B cell (primary cell): ENCODE measurements around the gene ABCA12. TPM values are rescaled to one million over a fixed set of nuclear protein-coding genes. Genes with fewer than 3 reads are reported as not detected.

ENCODE experiments used
- ATAC-seq: fragments of 200-7000 bp; cut with Tn5 transposase; one replicate; pipeline ENCODE4 v1.10.0; 2021; ENCODE audit warnings: low read depth, mild to moderate bottlenecking, moderate number of reproducible peaks, moderate library complexity
- CTCF ChIA-PET: fragments of 350-600 bp; sonication (Branson Sonifier 250); formaldehyde crosslinking; loops from one replicate; lab custom pipeline; 2021; ENCODE audit warnings: antibody characterized with exemption, inconsistent platforms; lab: Charles Lee
- POLR2A ChIA-PET: fragments of 350-600 bp; sonication (Branson Sonifier 250); formaldehyde crosslinking; loops from one replicate; lab custom pipeline; 2021; ENCODE audit warnings: antibody characterized with exemption; lab: Charles Lee
- DNase-seq: peaks from one replicate; pipeline ENCODE4 v3.0.0; 2013
- H2AFZ ChIP-seq: 2 replicates; pipeline ENCODE4 v1.6.1; 2012; ENCODE audit warnings: mild to moderate bottlenecking, low read depth, low read length; ENCODE audit not compliant: insufficient read depth, poor library complexity, severe bottlenecking
- H3K27ac ChIP-seq, 2 donors: 1 replicate in 1 of 2; 2 replicates in 1 of 2; pipeline ENCODE4 v1.5.1; 2012 to 2013; ENCODE audit warnings: low read length in 2 of 2, mild to moderate bottlenecking in 2 of 2, moderate library complexity in 1 of 2
- H3K27me3 ChIP-seq, 4 experiments: fragments of 200-600 bp in 1 of 4; sonication (generic) in 1 of 4; replicated peaks in 1 of 4; 1 replicate in 2 of 4; 2 replicates in 2 of 4; pipeline versions ENCODE4 v1.6.1 to v1.7.0; 2013 to 2016; ENCODE audit warnings: low read length in 3 of 4, mild to moderate bottlenecking in 2 of 4, mixed read lengths in 1 of 4, moderate library complexity in 1 of 4; ENCODE audit not compliant: insufficient read depth in 4 of 4, control insufficient read depth in 3 of 4; ENCODE audit errors: control extremely low read depth in 1 of 4
- H3K36me3 ChIP-seq, 2 experiments: replicated peaks in 1 of 2; 1 replicate in 1 of 2; 2 replicates in 1 of 2; pipeline versions ENCODE4 v1.6.1 to v1.7.1; 2013; ENCODE audit warnings: low read length in 1 of 2; ENCODE audit not compliant: insufficient read depth in 2 of 2, control insufficient read depth in 1 of 2; ENCODE audit errors: control extremely low read depth in 1 of 2, extremely low read depth in 1 of 2
- H3K4me1 ChIP-seq, 2 donors: fragments of 200-600 bp in 1 of 2; sonication (generic) in 1 of 2; 1 replicate in 1 of 2; 2 replicates in 1 of 2; pipeline versions ENCODE4 v1.5.1 to v1.6.1; 2013 to 2017; ENCODE audit warnings: low read length in 2 of 2; ENCODE audit not compliant: control insufficient read depth in 2 of 2, insufficient read depth in 2 of 2
- H3K4me2 ChIP-seq: replicated peaks from 2 replicates; pipeline ENCODE3; 2012; ENCODE audit warnings: mild to moderate bottlenecking, low read depth, low read length; ENCODE audit not compliant: poor library complexity, severe bottlenecking
- H3K4me3 ChIP-seq, 5 experiments: fragments of 200-600 bp in 1 of 5; sonication (generic) in 1 of 5; 1 replicate in 3 of 5; 2 replicates in 2 of 5; pipeline versions ENCODE4 v1.5.1 to v1.7.0; 2011 to 2016; ENCODE audit warnings: low read length in 4 of 5, mild to moderate bottlenecking in 4 of 5, low read depth in 2 of 5, control low read depth in 1 of 5, moderate library complexity in 1 of 5; ENCODE audit not compliant: insufficient read depth in 1 of 5; ENCODE audit errors: control extremely low read depth in 1 of 5, extremely low read depth in 1 of 5
- H3K79me2 ChIP-seq: fragments of 200-600 bp; sonication (generic); one replicate; pipeline ENCODE4 v1.6.0; 2016; ENCODE audit warnings: low read length; ENCODE audit not compliant: control insufficient read depth, insufficient read depth
- H3K9ac ChIP-seq: fragments of 200-600 bp; sonication (generic); 2 replicates; pipeline ENCODE4 v1.6.1; 2017; ENCODE audit warnings: mild to moderate bottlenecking, low read length, moderate library complexity
- H3K9me3 ChIP-seq, 3 donors: one replicate each; pipeline versions ENCODE4 v1.6.1 to v1.7.1; 2013; ENCODE audit warnings: low read length in 2 of 3; ENCODE audit not compliant: control insufficient read depth in 2 of 3, insufficient read depth in 1 of 3; ENCODE audit errors: control extremely low read depth in 1 of 3
- H4K20me1 ChIP-seq: 2 replicates; pipeline ENCODE4 v1.6.0; 2012; ENCODE audit warnings: mild to moderate bottlenecking, low read length; ENCODE audit not compliant: insufficient read depth, control insufficient read depth, poor library complexity, severe bottlenecking
- H3K27ac Mint-ChIP-seq: one replicate; pipeline ENCODE4 v1.8.0; 2021; ENCODE audit warnings: mixed read lengths
- H3K27me3 Mint-ChIP-seq: one replicate; pipeline ENCODE4 v1.8.0; 2021; ENCODE audit warnings: mixed read lengths
- H3K4me1 Mint-ChIP-seq: one replicate; pipeline ENCODE4 v1.8.0; 2021; ENCODE audit warnings: mixed read lengths
- H3K4me3 Mint-ChIP-seq: one replicate; pipeline ENCODE4 v1.8.0; 2021; ENCODE audit warnings: mixed read lengths
- H3K9me3 Mint-ChIP-seq: one replicate; pipeline ENCODE4 v1.8.0; 2022; ENCODE audit warnings: mixed read lengths; ENCODE audit not compliant: insufficient read depth
- CTCF ChIP-seq: fragments of 200-600 bp; IDR thresholded peaks from one replicate; pipeline ENCODE4 v1.8.0; 2022; ENCODE audit warnings: antibody characterized with exemption, mild to moderate bottlenecking
- EZH2 ChIP-seq: IDR thresholded peaks from 2 replicates; pipeline ENCODE4 v1.6.1; 2012; ENCODE audit warnings: borderline replicate concordance, low read depth, mild to moderate bottlenecking, moderate library complexity, low read length; ENCODE audit not compliant: insufficient read depth, poor library complexity, severe bottlenecking
- WGBS: methylation state at CpG from one replicate; pipeline ENCODE4 v1.1.5; 2013; ENCODE audit warnings: missing lambda C conversion rate; ENCODE audit not compliant: insufficient coverage; 5-methylcytosine and 5-hydroxymethylcytosine counted together
- intact Hi-C: fragments of 100-400 bp; cut with micrococcal nuclease; formaldehyde crosslinking; loops from one replicate; pipeline ENCODE4 v1.10.0; 2022
- polyA plus RNA-seq: library from polyadenylated mRNA; depleted of rRNA; stranded (reverse); fragments of >200 nt; gene quantifications from 2 replicates; pipeline ENCODE4 v1.2.3, GENCODE V29; 2012
- total RNA-seq, 2 donors: library from RNA; stranded (reverse); fragments of 120-200 nt in 1 of 2; gene quantifications; 1 replicate in 1 of 2; 2 replicates in 1 of 2; pipeline versions ENCODE4 v1.2.3 to v1.2.4, GENCODE V29; 2013 to 2022

ABCA12 gene
- total and polyA plus RNA-seq, 2 donors (not counting 1 experiment from before 2014, with no cell fraction given) = not detected

GRCh38 chr2:215036314-215036713 lies 102.1 kb downstream of the ABCA12 start:
- WGBS = no CpG with 5 or more reads among the region's 1 CpG
- intact Hi-C loops = no loop called here
- Histone ChIP-seq H3K36me3 (no peaks in the 10 kb centered on the region), H3K27ac (no peak overlapping the region), H3K4me1 (no peaks in the 10 kb centered on the region), H2AFZ (no peak overlapping the region), H3K9me3 (no peaks in the 10 kb centered on the region), H3K27me3 (no peaks in the 10 kb centered on the region), H3K4me2 (no peak overlapping the region), H3K79me2 (no peaks in the 10 kb centered on the region), H3K9ac (no peak overlapping the region), H4K20me1 (no peaks in the 10 kb centered on the region), H3K4me3 (no peak overlapping the region)
- no peaks in the 10 kb centered on the region for H3K4me1 Mint-ChIP-seq
- CTCF ChIA-PET = no interaction called here
- H3K4me3 Mint-ChIP-seq = no peak overlapping the region
- H3K27me3 Mint-ChIP-seq = no peaks in the 10 kb centered on the region
- DNase-seq = no peak
- no peak for ATAC-seq
- H3K27ac Mint-ChIP-seq = no peak overlapping the region
- POLR2A ChIA-PET = no interaction called here
- TF ChIP-seq CTCF (no peak), EZH2 (no peak)
- H3K9me3 Mint-ChIP-seq = no peaks in the 10 kb centered on the region

- POLR2A ChIA-PET = no interaction called here
- H4K20me1 ChIP-seq = no peaks in the 10 kb centered on the region
- WGBS = 87% methylated on average over 3 of the region's 3 CpGs
- H3K4me3 ChIP-seq = no peak overlapping the region
- Mint-ChIP-seq H3K4me1 (no peaks in the 10 kb centered on the region), H3K4me3 (no peak overlapping the region), H3K27ac (no peak overlapping the region), H3K27me3 (no peaks in the 10 kb centered on the region), H3K9me3 (no peaks in the 10 kb centered on the region)
- no peaks in the 10 kb centered on the region for H3K9me3 ChIP-seq
- no peak overlapping the region for H3K4me2 ChIP-seq
- CTCF ChIA-PET = no interaction called here
- no peaks in the 10 kb centered on the region for H3K4me1 ChIP-seq
- ATAC-seq (no peak), DNase-seq (no peak)
- no peaks in the 10 kb centered on the region for H3K36me3 ChIP-seq
- H3K79me2 ChIP-seq = no peaks in the 10 kb centered on the region
- intact Hi-C loops = no loop called here
- H2AFZ ChIP-seq = no peak overlapping the region
- no peak overlapping the region for H3K27ac ChIP-seq
- TF ChIP-seq EZH2 (no peak), CTCF (no peak)
- H3K27me3 ChIP-seq = no peaks in the 10 kb centered on the region
- H3K9ac ChIP-seq = no peak overlapping the region
Observed at GRCh38 chr2:215034154-215034553, 104.3 kb downstream of the ABCA12 start.
